Spleen (tissue), 11 donors: ENCODE measurements around the gene BCOR. TPM values are rescaled to one million over a fixed set of nuclear protein-coding genes. Genes with fewer than 3 reads are reported as not detected.

Source experiments
- DNase-seq: peaks from one replicate; pipeline ENCODE4 v3.0.0-alpha.2; 2020
- H3K27ac ChIP-seq, 8 donors: fragments of 200-600 bp; sonication (generic) in 7 of 8; 1 replicate in 4 of 8; 2 replicates in 4 of 8; pipeline versions ENCODE4 v1.5.0 to v1.8.0; 2016 to 2021; ENCODE audit warnings: inconsistent platforms in 4 of 8, mild to moderate bottlenecking in 4 of 8, moderate library complexity in 1 of 8
- H3K27me3 ChIP-seq, 7 donors: fragments of 200-600 bp; sonication (generic) in 6 of 7; replicated peaks in 1 of 7; 1 replicate in 4 of 7; 2 replicates in 3 of 7; pipeline versions ENCODE4 v1.5.0 to v1.8.0; 2016 to 2021; ENCODE audit warnings: inconsistent platforms in 3 of 7, mild to moderate bottlenecking in 1 of 7
- H3K36me3 ChIP-seq, 6 donors: fragments of 200-600 bp; sonication (generic) in 5 of 6; 1 replicate in 4 of 6; 2 replicates in 2 of 6; pipeline versions ENCODE4 v1.5.0 to v1.8.0; 2016 to 2021; ENCODE audit warnings: inconsistent platforms in 2 of 6
- H3K4me1 ChIP-seq, 6 donors: fragments of 200-600 bp; sonication (generic) in 5 of 6; 1 replicate in 3 of 6; 2 replicates in 3 of 6; pipeline versions ENCODE4 v1.5.0 to v1.8.0; 2016 to 2021; ENCODE audit warnings: inconsistent platforms in 3 of 6
- H3K4me3 ChIP-seq, 8 donors: fragments of 200-600 bp; sonication (generic) in 7 of 8; 1 replicate in 4 of 8; 2 replicates in 4 of 8; pipeline versions ENCODE4 v1.5.0 to v1.8.0; 2016 to 2021; ENCODE audit warnings: inconsistent platforms in 4 of 8, mild to moderate bottlenecking in 4 of 8, moderate library complexity in 2 of 8
- H3K9me3 ChIP-seq, 8 donors: fragments of 200-600 bp; sonication (generic) in 7 of 8; 1 replicate in 4 of 8; 2 replicates in 4 of 8; pipeline versions ENCODE4 v1.5.0 to v1.8.0; 2016 to 2021; ENCODE audit warnings: inconsistent platforms in 4 of 8
- POLR2A ChIP-seq, 3 donors: fragments of 450-650 bp; IDR thresholded peaks; one replicate each; pipeline ENCODE4 v1.5.1; 2017; ENCODE audit warnings: antibody characterized with exemption in 3 of 3, mild to moderate bottlenecking in 1 of 3
- POLR2AphosphoS5 ChIP-seq, 3 donors: sonication (generic); formaldehyde crosslinking; IDR thresholded peaks; one replicate each; pipeline ENCODE4 v1.5.1; 2017; ENCODE audit warnings: antibody characterized with exemption in 3 of 3
- WGBS, 5 donors: extraction: QIAGEN DNeasy Blood & Tissue Kit in 3 of 5; methylation state at CpG; one replicate each; pipeline versions ENCODE4 v1.1.5 to v1.1.7; 2013 to 2018; 5-methylcytosine and 5-hydroxymethylcytosine counted together
- intact Hi-C: fragments of 100-400 bp; cut with DNase I; formaldehyde crosslinking; loops from one replicate; pipeline ENCODE4 v1.15.0; 2023; ENCODE audit warnings: low total_unique reads
- polyA plus RNA-seq, 3 donors: library from polyadenylated mRNA; stranded (reverse); fragments of 200-250 nt; gene quantifications; one replicate each; pipeline ENCODE4 v1.2.1, GENCODE V29; 2013
- total RNA-seq, 7 donors: library from RNA; depleted of rRNA in 3 of 7; stranded (reverse); fragments of >200 nt in 3 of 7; fragmentation: NEBNext Ultra II Directional in 4 of 7; extraction: Animal tissue kit (Norgen Biotek cat#: 25700) in 4 of 7; gene quantifications; one replicate each; pipeline versions ENCODE4 v1.1.0 to v1.2.1, GENCODE V29; 2016 to 2021
- TF ChIP-seq, protein P1 (sequence below), 11 experiments: fragments of 200-600 bp in 7 of 11; fragments of 450-650 bp in 4 of 11; sonication (generic) in 4 of 11; IDR thresholded peaks in 8 of 11; conservative IDR thresholded peaks in 3 of 11; 1 replicate in 7 of 11; 2 replicates in 4 of 11; pipeline versions ENCODE4 v1.4.0 to v1.8.0; 2016 to 2021; ENCODE audit warnings: antibody characterized with exemption in 11 of 11, inconsistent platforms in 4 of 11, mild to moderate bottlenecking in 1 of 11
- donor health status: healthy with polysubstance abuse.
- donor health status: DM: no; HTN: no; CAD: no; lungs with moderate emphysema.
- donor health status: DM: no; HTN: no; CAD: no.
- donor health status: Bipolar disorder and iron deficiency.
- donor health status: healthy.
- donor health status: DM: no; HTN: no; CAD: no.
- donor health status: DM: yes; HTN: yes; CAD: no.

Gene BCOR
- total and polyA plus RNA-seq, 10 donors: 8.3 to 38.6 (median 29.0) TPM

GRCh38 chrX:40021647-40022046 lies 76.1 kb downstream of the BCOR start:
- Histone ChIP-seq H3K27ac (no peak overlapping the region), H3K27me3 (peaks cover 0 to 2% (median 0%) of the 10 kb centered on the region in 7 donors), H3K4me1 (peaks cover 0 to 5% (median 0%) of the 10 kb centered on the region in 6 donors), H3K36me3 (no peaks in the 10 kb centered on the region), H3K4me3 (no peak overlapping the region), H3K9me3 (peaks cover 0 to 11% (median 3%) of the 10 kb centered on the region in 8 donors)
- no peak for DNase-seq
- TF ChIP-seq POLR2A (IDR thresholded peaks at IDR 0.05) (no peak), POLR2AphosphoS5 (IDR thresholded peaks at IDR 0.05) (no peak)
- TF ChIP-seq, protein P1, sequence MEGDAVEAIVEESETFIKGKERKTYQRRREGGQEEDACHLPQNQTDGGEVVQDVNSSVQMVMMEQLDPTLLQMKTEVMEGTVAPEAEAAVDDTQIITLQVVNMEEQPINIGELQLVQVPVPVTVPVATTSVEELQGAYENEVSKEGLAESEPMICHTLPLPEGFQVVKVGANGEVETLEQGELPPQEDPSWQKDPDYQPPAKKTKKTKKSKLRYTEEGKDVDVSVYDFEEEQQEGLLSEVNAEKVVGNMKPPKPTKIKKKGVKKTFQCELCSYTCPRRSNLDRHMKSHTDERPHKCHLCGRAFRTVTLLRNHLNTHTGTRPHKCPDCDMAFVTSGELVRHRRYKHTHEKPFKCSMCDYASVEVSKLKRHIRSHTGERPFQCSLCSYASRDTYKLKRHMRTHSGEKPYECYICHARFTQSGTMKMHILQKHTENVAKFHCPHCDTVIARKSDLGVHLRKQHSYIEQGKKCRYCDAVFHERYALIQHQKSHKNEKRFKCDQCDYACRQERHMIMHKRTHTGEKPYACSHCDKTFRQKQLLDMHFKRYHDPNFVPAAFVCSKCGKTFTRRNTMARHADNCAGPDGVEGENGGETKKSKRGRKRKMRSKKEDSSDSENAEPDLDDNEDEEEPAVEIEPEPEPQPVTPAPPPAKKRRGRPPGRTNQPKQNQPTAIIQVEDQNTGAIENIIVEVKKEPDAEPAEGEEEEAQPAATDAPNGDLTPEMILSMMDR (IDR thresholded peaks at IDR 0.05 in 8 of 11, conservative IDR thresholded peaks at IDR 0.05 in 3 of 11): no peak
- intact Hi-C loops: no loop called here
- WGBS, 5 donors: 69 to 86% (median 83%) methylated on average over 1 to 2 of the region's 2 CpGs

DNA sequence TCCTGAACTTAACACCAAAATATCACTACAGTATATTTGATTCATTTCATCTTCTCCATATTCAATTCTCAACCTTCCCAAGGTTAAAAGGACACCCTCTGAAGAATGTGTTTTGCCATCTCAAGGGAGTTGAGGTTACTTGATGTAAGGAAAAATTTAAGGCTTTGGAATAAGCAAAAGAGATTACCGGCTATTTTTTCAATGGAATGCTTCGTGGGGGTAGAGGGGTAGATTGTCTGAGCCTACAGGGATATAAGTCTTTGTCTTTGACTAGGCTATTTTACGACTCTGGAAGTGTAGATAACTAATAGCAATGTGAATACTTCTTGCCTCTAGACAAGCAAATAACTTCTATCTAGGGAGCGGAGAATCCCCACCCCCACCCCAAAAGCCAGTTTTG lies 78.2 kb downstream of the BCOR start:
- Histone ChIP-seq H3K4me3 (no peak overlapping the region), H3K4me1 (peaks cover 0 to 10% (median 2%) of the 10 kb centered on the region in 6 donors), H3K9me3 (peaks cover 0 to 17% (median 8%) of the 10 kb centered on the region in 8 donors), H3K27ac (no peak overlapping the region), H3K36me3 (no peaks in the 10 kb centered on the region), H3K27me3 (peaks cover 0 to 6% (median 0%) of the 10 kb centered on the region in 7 donors)
- no peak for DNase-seq
- intact Hi-C loops: loop anchor here (10.0 kb wide), 2 partner anchors 75 to 135 kb away; partner anchors contain the start of gene BCOR
- TF ChIP-seq POLR2A (IDR thresholded peaks at IDR 0.05): no peak
- TF ChIP-seq, protein P1 (IDR thresholded peaks at IDR 0.05 in 8 of 11, conservative IDR thresholded peaks at IDR 0.05 in 3 of 11): no peak
- TF ChIP-seq POLR2AphosphoS5 (IDR thresholded peaks at IDR 0.05): no peak
- WGBS, 5 donors: 82 to 94% (median 88%) methylated on average over 4 of the region's 4 CpGs

DNA sequence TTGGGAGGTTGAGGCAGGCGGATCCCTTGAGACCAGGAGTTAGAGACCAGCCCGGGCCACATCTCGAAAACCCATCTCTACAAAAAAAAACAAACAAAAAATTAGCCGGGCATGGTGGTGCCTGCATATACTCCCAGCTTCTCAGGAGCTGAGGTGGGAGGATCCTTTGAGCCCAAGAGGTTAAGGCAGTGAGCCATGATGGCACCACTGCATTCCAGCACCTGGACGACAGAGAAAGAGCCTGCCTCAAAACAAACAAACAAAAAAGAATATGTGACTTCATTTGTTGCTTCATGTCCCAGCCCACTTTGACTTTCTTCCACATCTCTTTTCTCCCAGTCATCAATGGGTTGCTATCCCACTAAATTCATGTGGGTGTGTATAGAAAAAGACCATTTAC lies 79.7 kb downstream of the BCOR start:
- Histone ChIP-seq H3K36me3 (no peaks in the 10 kb centered on the region), H3K9me3 (peaks cover 0 to 17% (median 8%) of the 10 kb centered on the region in 8 donors), H3K4me3 (no peak overlapping the region), H3K27me3 (peaks cover 0 to 21% (median 9%) of the 10 kb centered on the region in 7 donors), H3K27ac (no peak overlapping the region), H3K4me1 (peaks cover 0 to 17% (median 12%) of the 10 kb centered on the region in 6 donors)
- intact Hi-C loops: loop anchor here (10.0 kb wide), 2 partner anchors 77 to 137 kb away; partner anchors contain the start of gene BCOR
- WGBS, 5 donors: 82 to 97% (median 91%) methylated on average over 5 of the region's 5 CpGs
- DNase-seq: peak; percentile 21
- TF ChIP-seq POLR2A (IDR thresholded peaks at IDR 0.05) (no peak), POLR2AphosphoS5 (IDR thresholded peaks at IDR 0.05) (no peak)
- TF ChIP-seq, protein P1 (IDR thresholded peaks at IDR 0.05 in 8 of 11, conservative IDR thresholded peaks at IDR 0.05 in 3 of 11): no peak

DNA sequence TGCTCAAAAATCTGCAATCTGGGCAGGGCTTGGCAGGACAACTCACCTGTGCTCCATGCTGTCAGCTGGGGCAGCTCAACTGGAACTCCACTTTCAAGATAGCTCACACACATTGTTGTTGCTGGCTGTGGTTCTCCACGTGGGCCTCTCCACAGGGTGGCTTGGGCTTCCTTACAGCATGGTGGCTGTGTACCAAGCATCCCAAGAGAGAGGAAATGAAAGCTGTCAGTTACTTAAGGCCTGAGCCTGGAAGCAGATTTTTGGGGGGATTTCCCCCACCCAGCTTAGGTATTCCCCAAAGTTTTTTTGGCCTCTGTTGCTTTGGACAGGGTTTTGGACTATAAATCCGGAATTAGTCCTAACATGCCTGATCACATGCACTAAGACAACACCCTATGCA lies 81.0 kb downstream of the BCOR start:
- Histone ChIP-seq H3K36me3 (no peaks in the 10 kb centered on the region), H3K27ac (no peak overlapping the region), H3K9me3 (peaks cover 0 to 16% (median 8%) of the 10 kb centered on the region in 8 donors), H3K4me1 (peaks cover 0 to 27% (median 23%) of the 10 kb centered on the region in 6 donors), H3K4me3 (no peak overlapping the region), H3K27me3 (peaks cover 0 to 34% (median 18%) of the 10 kb centered on the region in 7 donors)
- intact Hi-C loops: loop anchor here (10.0 kb wide), 2 partner anchors 78 to 138 kb away; partner anchors contain the start of gene BCOR
- TF ChIP-seq POLR2AphosphoS5 (IDR thresholded peaks at IDR 0.05): no peak
- no peak for TF ChIP-seq POLR2A (IDR thresholded peaks at IDR 0.05)
- TF ChIP-seq, protein P1 (IDR thresholded peaks at IDR 0.05 in 8 of 11, conservative IDR thresholded peaks at IDR 0.05 in 3 of 11): no peak
- no peak for DNase-seq
- WGBS, 5 donors: 45 to 88% (median 64%) methylated on average over 1 to 2 of the region's 2 CpGs
